AG08395 (cell line): ENCODE measurements around the gene PDF.
"Not testable (repeated sequence)": the region's sequence is repeated elsewhere in the genome, so short reads cannot be mapped to it uniquely, and the experiment has no call there.

Experiments
- DNase-seq: peaks from one replicate; pipeline ENCODE4 v3.0.0; 2012; ENCODE audit warnings: mixed read lengths, low spot score

Gene PDF

DNA sequence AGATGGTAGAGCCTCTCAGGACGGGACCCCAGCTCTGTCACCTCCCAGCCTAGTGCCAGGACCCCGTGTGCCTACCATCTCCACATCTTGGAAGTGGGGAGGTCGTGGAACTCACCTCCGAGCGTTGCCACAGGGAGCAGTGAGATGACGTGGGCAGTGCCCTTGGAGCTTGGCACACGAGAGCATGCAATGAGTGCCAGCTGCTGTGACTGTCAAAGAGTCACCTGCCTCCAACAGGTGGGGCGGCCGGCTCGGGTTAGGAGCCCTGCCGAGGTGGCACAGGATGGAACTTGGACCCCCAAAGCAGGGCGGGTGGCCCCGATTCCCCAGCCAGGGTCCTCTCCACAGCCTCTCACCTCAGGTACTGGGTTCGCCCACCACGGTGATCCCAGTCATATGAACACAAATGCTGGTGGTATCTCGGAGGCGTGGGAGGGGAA lies 13.8 kb downstream of the PDF start:
- no peak for DNase-seq

DNA sequence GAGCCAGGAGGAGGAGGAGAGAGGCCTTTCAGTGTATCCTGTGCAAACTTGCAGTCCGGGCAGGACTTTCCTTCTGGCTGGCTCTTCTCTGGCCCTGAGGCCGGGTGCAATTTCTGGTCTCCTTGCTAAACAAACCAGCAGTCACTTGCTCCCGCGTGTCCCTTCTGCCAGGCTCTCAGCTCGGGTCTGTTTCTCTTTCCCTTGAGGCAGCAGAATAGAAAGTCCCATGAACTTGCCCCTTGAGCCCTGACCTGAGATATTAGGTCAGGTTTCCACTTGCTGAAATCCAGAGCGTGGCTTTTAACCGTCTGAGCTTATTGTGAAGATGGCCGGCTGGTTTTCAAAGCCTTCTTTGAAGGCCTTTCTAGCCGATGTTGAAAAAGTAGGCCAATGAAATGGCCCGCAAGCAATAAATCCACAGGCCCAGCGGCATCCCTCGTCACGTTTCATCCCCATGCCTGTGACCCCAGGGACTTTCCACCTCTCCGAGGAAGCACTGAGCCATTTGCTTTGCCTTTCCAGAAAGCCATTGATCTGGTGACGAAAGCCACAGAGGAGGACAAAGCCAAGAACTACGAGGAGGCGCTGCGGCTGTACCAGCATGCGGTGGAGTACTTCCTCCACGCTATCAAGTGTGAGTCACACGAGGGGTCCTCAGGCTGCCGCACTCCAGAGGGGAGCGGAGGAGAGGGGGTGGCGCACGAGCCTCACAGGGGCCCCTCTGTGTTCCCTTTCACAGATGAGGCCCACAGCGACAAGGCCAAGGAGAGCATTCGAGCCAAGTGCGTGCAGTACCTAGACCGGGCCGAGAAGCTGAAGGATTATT lies 14.7 kb downstream of the PDF start:
- no peak for DNase-seq

DNA sequence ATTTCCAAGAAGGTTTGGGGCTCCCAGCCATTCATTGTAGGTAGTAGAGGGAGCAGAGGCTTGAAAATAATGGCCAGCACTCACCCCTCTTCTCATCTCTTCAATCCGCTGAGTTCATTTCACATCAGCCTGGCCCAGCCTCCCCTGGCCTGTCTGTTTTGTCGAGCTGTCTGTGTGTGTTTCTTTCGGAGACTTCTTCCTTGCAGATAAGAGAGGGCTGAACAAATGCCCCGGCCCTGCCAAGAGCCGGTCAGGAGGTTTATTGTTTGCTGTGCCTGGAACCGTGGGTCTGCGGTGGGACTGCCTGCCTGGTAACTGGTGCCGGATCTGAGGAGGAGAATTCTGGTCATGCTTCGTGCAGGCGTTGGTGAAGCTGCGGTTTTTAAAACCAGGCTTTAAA lies 15.9 kb downstream of the PDF start:
- no peak for DNase-seq

DNA sequence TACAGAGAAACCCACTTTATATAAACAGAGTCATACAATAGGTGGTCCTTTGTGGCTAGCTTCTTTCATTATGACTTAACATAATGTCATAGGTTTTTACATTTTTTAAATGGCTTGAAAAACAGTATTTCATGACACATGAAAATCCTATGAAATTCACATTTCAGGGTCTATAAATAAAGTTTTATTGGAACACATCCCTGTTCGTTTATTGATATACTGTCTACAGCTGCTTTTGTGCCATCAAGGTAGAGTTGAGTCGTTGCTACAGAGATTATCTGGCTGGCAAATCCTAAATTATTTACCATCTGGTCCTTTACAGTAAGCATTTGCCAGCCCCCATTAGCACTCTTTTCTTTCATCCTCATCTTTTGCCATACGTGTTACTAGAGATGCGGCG lies 16.9 kb downstream of the PDF start:
- DNase-seq, result no peak

DNA sequence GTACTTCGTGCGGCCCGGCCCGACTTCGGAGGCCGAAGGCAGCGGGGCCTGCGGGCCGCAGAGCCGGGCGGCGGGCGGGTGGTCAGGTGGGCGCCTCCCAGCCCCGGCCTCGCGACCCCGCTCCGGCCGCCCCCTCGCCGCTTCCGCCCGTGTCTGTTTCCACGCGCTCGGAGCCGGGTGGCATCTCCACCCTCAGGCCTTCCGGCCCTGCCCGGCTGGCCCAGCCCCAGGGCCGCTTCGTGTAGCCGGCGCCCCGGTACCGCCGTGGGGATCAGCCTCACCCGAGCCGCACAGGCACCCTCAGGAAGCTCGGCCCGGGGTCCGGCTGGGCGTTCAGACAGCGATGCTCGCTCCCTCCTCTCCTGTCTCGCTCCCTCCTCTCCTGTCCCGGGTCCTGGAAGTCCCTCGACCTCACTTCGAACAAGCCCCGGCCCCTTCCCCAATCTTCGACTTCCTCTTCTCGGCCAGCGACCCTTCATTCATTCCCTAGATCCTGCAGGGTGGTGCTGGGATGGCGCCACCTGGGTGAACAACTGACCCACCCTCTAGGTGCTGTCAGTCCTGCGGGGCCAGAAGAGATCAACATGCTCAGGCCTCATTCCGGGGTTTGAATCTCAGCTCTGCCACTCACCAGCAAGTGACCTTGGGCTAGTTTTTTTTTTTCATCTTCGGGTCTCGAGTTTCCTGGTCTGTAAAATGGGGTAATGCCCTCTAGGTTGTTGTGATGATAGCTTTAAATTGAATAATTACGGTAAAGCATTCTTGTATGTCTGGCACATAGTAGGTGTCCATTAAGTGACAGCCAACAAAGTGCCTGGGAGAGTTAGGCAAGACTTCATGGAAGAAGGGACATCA lies 18.6 kb downstream of the PDF start:
- DNase-seq, result peak; percentile 41

DNA sequence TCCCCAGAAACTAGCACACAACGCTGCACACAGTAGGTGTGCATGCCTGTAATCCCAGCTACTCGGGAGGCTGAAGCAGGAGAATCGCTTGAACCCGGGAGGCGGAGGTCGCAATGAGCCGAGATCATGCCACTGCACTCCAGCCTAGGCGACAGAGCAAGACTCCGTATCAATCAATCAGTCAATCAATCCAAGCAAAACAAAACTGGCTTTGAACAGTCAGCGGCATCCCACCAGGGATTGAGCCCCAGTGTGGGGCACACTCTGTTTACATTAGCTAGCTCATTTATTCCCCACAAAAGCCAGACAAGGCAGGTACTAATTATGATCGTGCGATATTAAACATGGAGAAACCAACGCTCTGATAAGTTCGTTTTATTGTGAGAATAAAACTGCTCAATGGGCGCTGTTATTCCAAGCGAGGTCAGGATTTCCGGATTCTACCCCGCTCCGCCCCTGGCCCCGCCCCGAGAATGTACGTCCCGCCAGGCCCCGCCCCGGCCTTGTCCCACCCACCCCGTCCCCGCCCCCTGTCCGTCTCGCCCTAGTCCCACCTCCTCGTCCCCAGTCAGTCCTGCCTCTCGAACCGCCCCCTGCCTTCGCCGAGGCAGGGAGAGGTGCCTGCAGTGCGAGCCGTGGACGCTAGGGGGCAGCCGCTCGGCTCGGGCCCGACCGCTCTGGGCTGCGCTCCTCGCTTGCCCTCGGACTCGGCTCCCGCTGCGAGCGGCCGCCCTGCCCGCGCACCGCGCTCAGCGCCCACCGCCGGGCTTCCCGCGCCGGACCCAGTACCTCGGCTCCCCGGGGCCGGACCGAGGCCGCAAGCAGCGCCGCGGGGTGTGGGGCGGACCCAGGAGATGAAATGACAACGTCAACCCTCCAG lies 19.5 kb downstream of the PDF start, which contains the start of gene VPS4A:
TSS of gene VPS4A (plus strand) at position 698 of the 880 bp plus-strand sequence. CDS start at position 860, 162 bp downstream.
- DNase-seq, result peak; percentile 99

DNA sequence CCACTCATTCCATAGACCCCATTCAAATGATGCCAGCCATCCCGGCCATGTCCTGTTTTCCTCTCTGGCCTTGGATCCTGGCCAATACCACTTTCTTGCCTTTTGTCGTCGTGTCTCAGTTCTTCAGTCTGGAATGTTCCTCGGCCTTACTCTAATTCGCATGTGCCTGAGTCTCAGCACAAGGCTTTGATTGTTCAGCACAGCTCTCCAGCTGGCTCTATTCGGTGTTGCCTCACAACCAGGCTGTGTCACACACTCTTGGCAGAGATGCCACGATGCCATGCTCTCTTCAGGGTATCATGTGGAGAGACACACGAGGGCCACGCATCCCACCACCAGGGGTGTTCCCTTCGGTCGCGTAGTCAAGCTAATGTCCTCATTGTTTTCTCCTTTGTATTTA lies 21.1 kb downstream of the PDF start:
- DNase-seq, result no peak

DNA sequence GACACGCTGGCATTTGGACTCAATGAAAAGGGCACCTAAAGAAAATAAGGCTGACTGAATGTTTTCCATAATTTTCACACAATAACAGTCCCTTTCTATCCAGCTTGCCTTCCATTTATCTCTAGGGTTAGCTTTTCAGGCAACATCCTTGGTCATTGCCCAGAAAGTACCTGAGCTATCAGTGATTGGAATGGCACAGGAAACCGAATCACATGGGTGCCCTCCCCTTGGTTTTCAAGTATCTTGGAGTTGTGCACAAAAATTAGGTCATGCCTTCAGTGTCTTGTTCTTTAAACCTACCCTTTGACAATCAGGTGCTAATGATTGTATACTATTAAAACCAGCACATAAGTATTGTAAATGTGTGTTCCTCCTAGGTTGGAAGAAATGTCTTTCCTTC lies 22.5 kb downstream of the PDF start:
- DNase-seq, result no peak

DNA sequence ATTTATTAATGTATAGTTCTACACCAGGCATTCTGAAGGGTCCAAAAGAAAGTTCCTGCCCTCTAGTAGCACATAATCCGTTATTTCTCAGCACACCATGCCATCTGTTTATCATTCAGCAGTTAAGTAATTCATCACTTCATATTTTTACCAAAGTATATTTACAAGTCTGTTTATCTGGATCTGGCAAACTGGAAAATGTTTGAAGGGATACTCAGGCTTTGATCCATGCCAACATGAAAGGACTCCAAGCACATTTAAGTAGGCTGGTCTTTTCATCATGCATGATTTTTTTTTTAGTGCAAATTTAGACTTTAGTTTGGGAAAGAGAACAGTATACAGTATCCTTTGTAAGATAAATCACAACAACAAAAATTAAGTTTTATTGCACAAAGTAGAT lies 23.3 kb downstream of the PDF start:
- no peak for DNase-seq

DNA sequence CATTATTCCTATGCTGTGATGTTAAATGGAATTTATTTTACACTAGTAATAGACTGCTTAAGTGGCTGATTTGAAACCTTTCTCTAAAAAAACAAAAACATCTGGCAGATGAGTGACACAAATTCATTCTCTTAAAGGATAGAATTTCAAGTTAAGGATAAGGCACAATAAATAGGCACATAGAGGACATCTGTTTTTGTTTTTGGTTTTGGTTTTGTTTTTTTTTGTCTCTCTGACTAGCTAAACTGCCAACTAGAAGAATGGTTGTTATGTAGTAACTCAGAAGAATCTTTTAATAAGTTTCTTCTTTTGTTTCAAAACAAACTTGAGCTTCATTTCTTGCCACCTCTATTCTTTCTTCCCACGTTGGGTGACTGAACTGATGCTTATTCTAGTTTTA lies 24.4 kb downstream of the PDF start:
- no peak for DNase-seq

DNA sequence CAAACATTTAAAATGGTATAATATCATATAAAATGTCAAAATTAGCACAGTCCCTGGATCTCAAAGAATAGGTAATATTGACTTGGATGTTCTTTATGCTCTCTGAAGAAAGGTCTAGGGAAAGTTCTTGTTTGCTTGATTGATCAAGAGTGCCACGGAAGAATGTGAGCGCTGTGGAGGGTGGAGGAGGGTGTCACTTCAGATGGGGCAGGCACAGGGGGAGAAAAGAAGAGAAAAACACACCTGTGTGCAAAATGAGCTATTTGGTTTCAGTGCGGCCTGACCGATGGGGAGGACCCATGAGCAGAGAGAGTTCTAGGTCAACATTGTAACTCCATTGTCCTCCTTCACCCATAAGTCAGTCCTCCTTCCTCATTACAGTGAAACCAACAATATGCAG lies 28.1 kb downstream of the PDF start:
- no peak for DNase-seq

DNA sequence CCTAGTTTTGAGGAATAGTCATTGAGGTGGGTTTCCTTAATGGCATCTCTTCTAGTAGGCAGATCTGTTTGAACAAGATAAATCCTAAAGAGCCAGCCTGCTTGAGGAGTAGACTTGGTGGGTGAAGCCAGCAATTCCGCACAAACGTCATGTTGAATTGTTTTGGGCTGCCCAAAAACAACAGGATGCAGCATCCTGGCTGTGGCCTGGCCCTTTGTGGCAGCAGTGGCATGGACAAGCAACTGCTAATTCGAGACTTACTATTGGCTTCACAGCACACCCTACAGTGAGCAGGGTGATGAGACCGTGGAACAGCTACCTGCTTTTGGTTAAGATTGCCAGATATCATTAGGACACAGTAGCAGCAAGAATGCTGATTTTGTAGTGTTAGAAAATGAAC lies 28.5 kb downstream of the PDF start:
- no peak for DNase-seq

DNA sequence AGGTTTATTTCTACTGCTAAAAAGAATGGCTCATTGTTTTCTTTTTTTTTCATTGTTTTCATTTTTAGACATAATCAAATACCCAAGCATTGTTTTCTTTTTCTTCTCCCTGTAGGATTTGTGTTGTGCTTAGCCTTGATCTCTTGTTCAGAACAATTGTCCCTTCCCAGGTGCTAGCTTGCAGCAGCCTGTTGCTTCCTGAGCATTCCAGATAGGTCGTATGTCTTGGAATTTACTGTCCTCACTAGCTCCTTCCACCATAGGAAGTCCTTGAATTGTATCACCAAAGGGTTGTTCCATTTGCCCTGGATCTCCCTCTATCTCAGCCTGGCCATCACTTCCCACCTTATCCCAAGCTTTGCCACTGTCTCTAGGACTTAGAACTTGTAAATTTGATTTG lies 29.2 kb downstream of the PDF start:
- no peak for DNase-seq

DNA sequence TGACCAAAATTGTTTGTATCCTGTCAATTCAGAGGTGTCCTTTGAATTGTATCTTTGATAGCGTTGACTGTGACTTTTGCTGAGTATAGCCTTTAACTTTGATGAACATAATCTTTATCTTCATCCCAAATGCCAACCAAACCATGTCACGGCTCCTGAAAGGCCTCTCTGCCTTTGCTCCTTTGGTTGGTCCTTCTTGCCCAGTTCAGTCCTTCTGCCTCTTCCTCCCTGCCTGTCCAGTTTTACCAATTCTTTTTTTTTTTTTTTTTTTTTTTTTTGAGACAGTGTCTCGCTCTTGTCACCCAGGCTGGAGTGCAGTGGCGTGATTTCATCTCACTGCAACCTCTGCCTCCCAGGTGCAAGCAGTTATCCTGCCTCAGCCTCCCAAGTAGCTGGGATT lies 32.1 kb downstream of the PDF start:
- DNase-seq, result no peak

DNA sequence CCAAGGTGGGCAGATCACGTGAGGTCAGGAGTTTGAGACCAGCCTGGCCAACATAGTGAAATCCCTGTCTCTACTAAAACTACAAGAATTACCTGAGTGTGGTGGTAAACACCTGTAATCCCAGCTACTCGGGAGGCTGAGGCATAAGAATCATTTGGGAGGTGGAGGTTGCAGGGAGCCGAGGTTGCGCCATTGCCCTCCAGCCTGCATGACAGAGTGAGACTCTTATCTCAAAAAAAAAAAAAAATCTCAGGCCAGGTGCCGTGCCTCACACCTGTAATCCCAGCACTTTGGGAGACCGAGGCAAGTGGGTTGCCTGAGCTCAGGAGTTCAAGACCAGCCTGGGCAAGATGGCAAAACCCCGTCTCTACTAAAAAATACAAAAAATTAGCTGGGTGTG lies 33.6 kb downstream of the PDF start:
- DNase-seq, result not testable (repeated sequence)

DNA sequence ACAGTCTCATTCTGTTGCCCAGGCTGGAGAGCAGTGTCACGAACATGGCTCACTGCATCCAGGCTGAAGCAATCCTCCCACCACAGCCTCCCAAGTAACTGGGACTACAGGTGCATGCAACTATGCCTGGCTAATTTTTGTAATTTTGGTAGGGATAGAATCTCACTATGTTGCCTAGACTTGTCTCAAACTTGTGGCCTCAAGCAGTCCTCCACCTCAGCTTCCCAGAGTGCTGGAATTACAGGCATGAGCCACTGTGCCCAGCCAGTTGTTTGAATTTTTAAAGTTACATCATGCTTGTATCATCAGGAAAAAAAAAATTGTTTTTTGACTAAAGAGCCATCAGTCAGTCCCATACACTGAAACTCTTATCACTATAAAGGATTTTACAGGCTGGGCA lies 36.3 kb downstream of the PDF start:
- no peak for DNase-seq

DNA sequence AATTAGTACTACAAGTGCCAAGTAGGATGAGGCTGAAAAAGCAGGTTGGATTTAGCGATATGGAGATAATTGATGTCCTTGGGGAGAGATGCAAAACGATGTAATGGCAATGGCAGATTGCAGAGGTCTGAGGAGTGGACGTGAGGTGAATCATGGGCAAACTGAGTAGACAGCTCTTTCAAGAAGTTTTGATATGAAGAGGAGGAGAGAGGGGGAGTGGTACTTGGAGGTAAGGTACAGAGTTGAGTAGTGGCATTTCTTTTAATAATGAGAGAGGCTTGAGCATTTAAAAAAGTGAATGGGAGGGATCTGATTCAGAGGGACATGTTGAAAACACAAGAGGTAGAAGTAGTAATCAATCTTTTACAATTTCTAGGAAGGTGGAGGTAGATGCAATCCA lies 37.0 kb downstream of the PDF start:
- DNase-seq, result no peak

DNA sequence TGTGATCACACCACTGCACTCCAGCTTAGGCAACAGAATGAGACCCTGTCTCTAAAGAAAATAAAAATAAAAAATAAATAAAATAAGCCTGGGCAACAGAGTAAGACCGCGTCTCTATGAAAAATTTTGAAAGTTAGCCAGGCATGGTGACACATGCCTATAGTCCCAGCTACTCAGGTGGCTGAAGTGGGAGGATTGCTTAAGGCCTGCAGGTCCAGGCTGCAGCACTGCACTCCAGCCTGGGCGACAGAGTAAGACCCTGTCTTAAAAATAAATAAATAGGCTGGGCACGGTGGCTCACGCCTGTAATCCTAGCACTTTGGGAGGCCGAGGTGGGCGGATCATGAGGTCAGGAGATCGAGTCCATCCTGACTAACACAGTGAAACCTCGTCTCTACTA lies 38.7 kb downstream of the PDF start:
- not testable (repeated sequence) for DNase-seq

DNA sequence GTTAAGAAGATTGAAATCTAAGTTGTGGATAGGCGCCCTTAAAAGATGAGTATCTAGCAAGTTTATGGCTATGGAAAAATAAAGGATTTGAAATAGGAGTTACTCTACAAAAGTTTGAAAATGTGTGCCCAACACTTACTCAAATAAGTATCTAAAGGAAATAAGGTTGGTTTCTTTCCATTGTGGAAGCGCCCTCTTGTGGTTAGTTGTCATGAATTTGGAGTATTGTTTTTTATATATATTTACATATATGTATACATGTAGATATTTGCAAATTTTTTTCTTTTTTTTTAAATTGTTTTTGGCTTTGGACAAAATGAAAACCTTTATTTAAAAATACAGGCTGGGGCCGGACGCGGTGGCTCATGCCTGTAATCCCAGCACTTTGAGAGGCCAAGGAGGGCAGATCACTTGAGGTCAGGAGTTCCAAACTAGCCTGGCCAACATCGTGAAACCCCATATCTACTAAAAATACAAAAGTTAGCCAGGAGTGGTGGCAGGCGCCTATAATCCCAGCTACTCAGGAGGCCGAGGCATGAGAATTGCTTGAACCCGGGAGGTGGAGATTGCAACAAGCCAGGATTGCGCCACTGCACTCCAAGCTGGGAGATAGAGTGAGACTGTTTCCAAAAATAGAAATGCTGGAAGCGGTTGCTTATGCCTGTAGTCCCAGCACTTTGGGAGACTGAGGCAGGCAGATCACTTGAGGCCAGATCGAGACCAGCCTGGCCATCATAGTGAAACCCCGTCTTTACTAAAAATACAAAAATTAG lies 43.3 kb downstream of the PDF start:
- peak; percentile 48 for DNase-seq

DNA sequence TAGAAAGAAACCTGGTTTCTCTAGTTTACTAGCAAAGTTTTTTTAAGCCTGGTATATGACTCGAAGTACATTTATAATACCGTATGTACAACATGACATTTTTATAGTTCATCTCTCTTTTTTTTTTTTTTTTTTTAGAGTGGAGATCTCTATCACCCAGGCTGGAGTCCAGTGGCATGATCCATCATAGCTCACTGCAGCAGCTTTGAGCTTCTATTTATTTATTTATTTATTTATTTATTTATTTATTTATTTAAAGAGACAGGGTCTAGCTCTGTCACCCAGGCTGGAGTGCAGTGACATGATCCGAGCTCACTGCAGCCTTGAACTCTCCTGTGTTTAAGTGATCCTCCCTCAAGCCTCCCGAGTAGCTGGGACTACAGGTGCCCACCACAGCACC lies 45.1 kb downstream of the PDF start:
- DNase-seq, result no peak

DNA sequence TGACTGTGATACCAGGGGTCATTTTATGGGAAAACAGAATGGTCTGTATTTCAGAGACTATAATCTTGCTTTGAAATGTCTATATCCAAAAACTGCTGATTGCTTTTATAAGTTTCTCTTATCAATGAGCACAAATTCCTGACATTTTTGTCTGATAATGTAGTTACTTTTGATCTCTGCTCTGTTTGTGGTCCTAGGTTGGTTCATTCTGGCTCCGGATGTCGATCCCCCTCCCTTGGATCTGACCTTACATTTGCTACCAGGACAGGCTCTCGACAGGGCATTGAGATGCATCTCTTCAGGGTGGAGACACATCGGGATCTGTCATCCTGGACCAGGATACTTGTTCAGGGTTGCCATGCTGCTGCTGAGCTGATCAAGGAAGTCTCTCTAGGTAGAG lies 46.5 kb downstream of the PDF start:
- no peak for DNase-seq
